NCI-H2107 treated with DMSO at 0.1 percent for 48 hours (cell line): Measurements from ENCODE around the gene NHSL1.

Experiments used
- DNase-seq: peaks from one replicate; lab custom pipeline; 2025; ENCODE audit not compliant: unreplicated experiment; lab: John Stamatoyannopoulos, UW

Gene NHSL1

DNA sequence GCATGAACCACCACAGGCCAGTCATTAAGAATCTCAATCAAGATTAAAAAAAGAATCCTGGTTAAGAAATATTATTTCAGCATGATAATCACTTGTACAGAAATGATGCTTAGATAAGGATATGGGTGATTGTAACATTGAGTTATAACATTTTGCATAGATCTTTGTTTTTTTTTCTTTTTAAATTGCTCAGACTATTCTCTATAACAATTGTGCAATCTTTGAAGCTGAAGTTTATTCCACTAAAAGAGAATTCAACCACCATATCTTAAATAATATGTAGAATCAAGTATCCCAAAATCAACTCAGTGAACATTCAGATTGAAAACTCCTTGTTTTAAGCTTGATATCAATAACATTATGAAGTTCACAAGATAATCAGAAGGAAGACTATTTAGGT lies 122.3 kb downstream of the NHSL1 start:
- no peak for DNase-seq

DNA sequence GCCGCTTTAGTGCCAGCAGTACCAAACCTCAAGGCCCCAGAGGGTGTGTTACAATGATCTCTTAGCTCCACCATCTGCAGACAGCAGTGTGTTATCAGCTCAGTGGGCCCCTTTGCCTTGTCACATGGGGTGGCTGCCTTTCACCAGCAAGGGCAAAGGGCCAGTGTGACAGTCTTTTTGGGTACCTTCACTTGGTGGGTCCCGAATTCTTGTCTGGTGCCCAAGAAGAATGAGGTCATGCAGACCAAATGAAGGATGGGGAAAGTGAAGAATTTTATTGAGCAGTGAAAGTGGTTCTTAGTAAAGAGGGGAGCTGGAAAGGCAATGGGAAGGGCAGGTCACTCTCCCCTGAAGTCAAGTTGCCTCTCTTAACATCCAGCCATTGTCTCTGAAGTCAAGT lies 124.5 kb downstream of the NHSL1 start:
- DNase-seq, result no peak

GRCh38 chr6:138374230-138374629 lies 125.1 kb downstream of the NHSL1 start:
- DNase-seq, result no peak

- DNase-seq, result no peak
Measured at GRCh38 chr6:138372711-138373463, 126.4 kb downstream of the NHSL1 start.
